WTC11 (cell line): ENCODE measurements around the gene DNPH1. TPM values are rescaled to one million over a fixed set of nuclear protein-coding genes. Genes with fewer than 3 reads are reported as not detected.

Experiments
- ATAC-seq: fragments of 200-7000 bp; cut with Tn5 transposase; 2 replicates; pipeline ENCODE4 v1.10.0; 2021; ENCODE audit warnings: mild to moderate bottlenecking, moderate library complexity
- CTCF ChIA-PET: fragments of 300-600 bp; sonication (Branson Sonifier 250); formaldehyde crosslinking; loops from one replicate; lab custom pipeline; 2021; ENCODE audit warnings: antibody characterized with exemption; lab: Charles Lee
- POLR2A ChIA-PET: fragments of 350-600 bp; sonication (Branson Sonifier 250); formaldehyde crosslinking; loops from one replicate; lab custom pipeline; 2021; ENCODE audit warnings: antibody characterized with exemption; lab: Charles Lee
- DNase-seq: peaks from one replicate; pipeline ENCODE4 v3.0.0; 2021; ENCODE audit warnings: low spot score
- H3K27ac Mint-ChIP-seq: 2 replicates; pipeline ENCODE4 v1.8.0; 2021; ENCODE audit warnings: mixed read lengths
- H3K27me3 Mint-ChIP-seq: 2 replicates; pipeline ENCODE4 v1.8.0; 2021; ENCODE audit warnings: low read depth, mild to moderate bottlenecking, moderate library complexity, mixed read lengths
- H3K36me3 Mint-ChIP-seq: 2 replicates; pipeline ENCODE4 v1.8.0; 2021; ENCODE audit warnings: mixed read lengths
- H3K4me1 Mint-ChIP-seq: 2 replicates; pipeline ENCODE4 v1.8.0; 2022; ENCODE audit warnings: mixed read lengths
- H3K4me3 Mint-ChIP-seq: 2 replicates; pipeline ENCODE4 v1.8.0; 2021; ENCODE audit warnings: mild to moderate bottlenecking, moderate library complexity, mixed read lengths
- H3K9me3 Mint-ChIP-seq: 2 replicates; pipeline ENCODE4 v1.8.0; 2021; ENCODE audit warnings: mixed read lengths
- ATF1 ChIP-seq: sonication (generic); formaldehyde crosslinking; IDR thresholded peaks from 2 replicates; pipeline ENCODE4 v1.8.1; 2023; ENCODE audit warnings: mild to moderate bottlenecking, moderate library complexity, missing genetic modification reagents
- CBFB ChIP-seq: sonication (generic); formaldehyde crosslinking; IDR thresholded peaks from 2 replicates; pipeline ENCODE4 v1.8.1; 2022; ENCODE audit warnings: mild to moderate bottlenecking, low read depth, missing genetic modification reagents
- CREM ChIP-seq: sonication (generic); formaldehyde crosslinking; IDR thresholded peaks from 2 replicates; pipeline ENCODE4 v1.8.1; 2022; ENCODE audit warnings: mild to moderate bottlenecking, missing genetic modification reagents, moderate library complexity
- FOXP1 ChIP-seq: sonication (generic); formaldehyde crosslinking; IDR thresholded peaks from 2 replicates; pipeline ENCODE4 v1.8.0; 2022; ENCODE audit warnings: missing genetic modification reagents, mild to moderate bottlenecking, moderate library complexity, borderline replicate concordance
- GABPB1 ChIP-seq: sonication (generic); formaldehyde crosslinking; IDR thresholded peaks from 2 replicates; pipeline ENCODE4 v1.8.1; 2023; ENCODE audit warnings: mild to moderate bottlenecking, missing genetic modification reagents
- GRHL2 ChIP-seq: fragments of 250-450 bp; sonication (Bioruptor Pico); IDR thresholded peaks from 2 replicates; pipeline ENCODE4 v1.8.0; 2022; ENCODE audit warnings: mild to moderate bottlenecking, moderate library complexity; ENCODE audit not compliant: insufficient replicate concordance, severe bottlenecking
- MXD4 ChIP-seq: fragments of 250-450 bp; sonication (Bioruptor Pico); IDR thresholded peaks from 2 replicates; pipeline ENCODE4 v1.8.0; 2021; ENCODE audit warnings: mild to moderate bottlenecking, moderate library complexity, borderline replicate concordance
- NFATC4 ChIP-seq: fragments of 250-450 bp; sonication (Bioruptor Pico); IDR thresholded peaks from 2 replicates; pipeline ENCODE4 v1.9.0; 2021; ENCODE audit warnings: mild to moderate bottlenecking
- NFE2L1 ChIP-seq: sonication (generic); formaldehyde crosslinking; IDR thresholded peaks from 2 replicates; pipeline ENCODE4 v1.8.1; 2023; ENCODE audit warnings: missing genetic modification reagents
- NFYB ChIP-seq: sonication (generic); formaldehyde crosslinking; conservative IDR thresholded peaks from 2 replicates; pipeline ENCODE4 v1.8.0; 2022; ENCODE audit warnings: low read depth, missing genetic modification reagents
- PRDM15 ChIP-seq: sonication (generic); formaldehyde crosslinking; IDR thresholded peaks from 2 replicates; pipeline ENCODE4 v1.8.0; 2022; ENCODE audit warnings: missing genetic modification reagents
- RORB ChIP-seq: fragments of 250-450 bp; sonication (Bioruptor Pico); IDR thresholded peaks from 2 replicates; pipeline ENCODE4 v1.9.0; 2021; ENCODE audit warnings: mild to moderate bottlenecking
- SMAD3 ChIP-seq: sonication (generic); formaldehyde crosslinking; IDR thresholded peaks from 2 replicates; pipeline ENCODE4 v1.8.0; 2022; ENCODE audit warnings: missing genetic modification reagents, mild to moderate bottlenecking, borderline replicate concordance
- SMAD4 ChIP-seq: sonication (generic); formaldehyde crosslinking; IDR thresholded peaks from 2 replicates; pipeline ENCODE4 v1.8.0; 2022; ENCODE audit warnings: mild to moderate bottlenecking, missing genetic modification reagents
- SOX15 ChIP-seq: fragments of 250-450 bp; sonication (Bioruptor Pico); IDR thresholded peaks from 2 replicates; pipeline ENCODE4 v1.9.0; 2021; ENCODE audit warnings: mild to moderate bottlenecking
- SP1 ChIP-seq: sonication (generic); formaldehyde crosslinking; conservative IDR thresholded peaks from 2 replicates; pipeline ENCODE4 v1.8.1; 2022; ENCODE audit warnings: missing genetic modification reagents
- USF2 ChIP-seq: sonication (generic); formaldehyde crosslinking; IDR thresholded peaks from 2 replicates; pipeline ENCODE4 v1.8.1; 2023; ENCODE audit warnings: mild to moderate bottlenecking, missing genetic modification reagents, moderate library complexity
- ZNF317 ChIP-seq: sonication (generic); formaldehyde crosslinking; IDR thresholded peaks from 2 replicates; pipeline ENCODE4 v1.8.1; 2023; ENCODE audit warnings: low read depth, mild to moderate bottlenecking, moderate library complexity, missing genetic modification reagents, borderline replicate concordance
- ZNF416 ChIP-seq: fragments of 250-450 bp; sonication (Bioruptor Pico); IDR thresholded peaks from 2 replicates; pipeline ENCODE4 v1.9.0; 2021; ENCODE audit warnings: mild to moderate bottlenecking, inconsistent platforms
- total RNA-seq: library from RNA; stranded (reverse); gene quantifications from 3 replicates; pipeline ENCODE4 v1.2.3, GENCODE V29; 2021
- TF ChIP-seq, protein P1 (sequence below): sonication (generic); formaldehyde crosslinking; IDR thresholded peaks from 2 replicates; pipeline ENCODE4 v1.8.1; 2022; ENCODE audit warnings: low read depth, mild to moderate bottlenecking, moderate library complexity, missing genetic modification reagents, borderline replicate concordance
- TF ChIP-seq, protein P2 (sequence below): sonication (generic); formaldehyde crosslinking; IDR thresholded peaks from 2 replicates; pipeline ENCODE4 v1.8.0; 2022; ENCODE audit warnings: mild to moderate bottlenecking, missing genetic modification reagents
- TF ChIP-seq, protein P3 (sequence below): sonication (generic); formaldehyde crosslinking; IDR thresholded peaks from 2 replicates; pipeline ENCODE4 v1.8.0; 2022; ENCODE audit warnings: mild to moderate bottlenecking, missing genetic modification reagents

Gene DNPH1
- total RNA-seq, 1 experiment from 2014 or later = 48.4 TPM

DNA sequence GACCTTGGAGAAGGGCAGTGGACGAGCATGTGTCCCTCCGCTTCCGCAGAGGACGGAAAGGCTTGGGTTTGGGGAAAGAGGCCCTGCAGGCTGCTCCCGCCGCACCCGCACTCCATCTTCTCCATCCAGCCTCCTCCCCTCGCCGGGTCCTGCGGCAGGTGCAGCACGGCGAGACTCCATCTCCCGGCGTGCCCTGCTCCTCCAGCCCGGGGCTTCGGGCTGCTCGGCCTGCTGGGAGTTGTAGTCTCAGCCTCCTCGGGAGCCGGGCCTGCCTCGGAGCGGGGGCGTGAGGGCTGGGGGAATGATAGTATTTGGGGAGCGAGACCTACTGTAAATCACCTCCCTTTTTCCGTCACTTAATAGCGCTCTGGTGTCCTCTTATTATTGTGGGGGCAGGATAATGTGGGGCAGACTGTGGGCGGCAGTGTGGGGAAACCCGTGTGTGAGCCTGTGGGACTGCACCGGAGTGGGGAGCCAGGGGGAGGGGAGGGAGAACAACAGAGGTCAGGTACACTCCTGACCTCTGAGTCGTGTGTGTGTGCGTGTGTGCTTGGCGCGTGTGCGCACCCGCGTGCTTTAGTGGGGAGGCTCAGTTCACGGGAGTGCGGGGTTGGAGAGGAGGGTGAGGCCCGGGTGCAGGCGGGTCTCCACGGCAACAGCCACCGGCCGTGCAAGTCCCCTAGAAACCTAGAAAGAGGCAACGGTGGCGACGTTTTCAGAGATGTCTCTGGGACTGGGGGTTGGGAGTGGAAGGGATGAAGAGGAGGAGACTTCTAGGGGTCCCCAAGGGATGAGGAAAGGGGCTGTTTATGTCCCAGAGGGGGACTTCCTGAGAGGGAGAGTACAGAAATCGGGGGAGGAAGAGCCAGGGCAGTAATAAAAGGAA, 18.1 kb upstream of the DNPH1 start:
- H3K27ac Mint-ChIP-seq = peak overlapping the region; percentile 97; the same call in 1 of the 2 replicates
- ChIA-PET POLR2A (interaction anchor here (0.5 to 1.5 kb wide), 9 partner anchors 10 to 357 kb away, joined by 3 to 9 read pairs (median 4); partner anchors contain the start of genes CNPY3, DNPH1 and SRF), CTCF (interaction anchor here (0.7 to 3.3 kb wide), 15 partner anchors 16 to 318 kb away, joined by 3 to 47 read pairs (median 4); partner anchors contain the start of genes CNPY3, CRIP3 and DNPH1)

GRCh38 chr6:43246301-43247113, 17.2 kb upstream of the DNPH1 start:
- POLR2A ChIA-PET = interaction anchor here (0.5 to 1.5 kb wide), 11 partner anchors 10 to 356 kb away, joined by 3 to 9 read pairs (median 4); partner anchors contain the start of genes CNPY3, DNPH1 and SRF
- peaks cover 23% of the 10 kb centered on the region for H3K27me3 Mint-ChIP-seq
- TF ChIP-seq, protein P1, sequence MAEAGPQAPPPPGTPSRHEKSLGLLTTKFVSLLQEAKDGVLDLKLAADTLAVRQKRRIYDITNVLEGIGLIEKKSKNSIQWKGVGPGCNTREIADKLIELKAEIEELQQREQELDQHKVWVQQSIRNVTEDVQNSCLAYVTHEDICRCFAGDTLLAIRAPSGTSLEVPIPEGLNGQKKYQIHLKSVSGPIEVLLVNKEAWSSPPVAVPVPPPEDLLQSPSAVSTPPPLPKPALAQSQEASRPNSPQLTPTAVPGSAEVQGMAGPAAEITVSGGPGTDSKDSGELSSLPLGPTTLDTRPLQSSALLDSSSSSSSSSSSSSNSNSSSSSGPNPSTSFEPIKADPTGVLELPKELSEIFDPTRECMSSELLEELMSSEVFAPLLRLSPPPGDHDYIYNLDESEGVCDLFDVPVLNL (CRISPR knock-in tag) = no peak
- no peak for TF ChIP-seq SMAD4
- TF ChIP-seq CBFB = peak; percentile 39; the same call in 1 of the 2 replicates
- no peak for TF ChIP-seq SOX15 (CRISPR knock-in tag)
- TF ChIP-seq NFATC4 (CRISPR knock-in tag) = no peak
- TF ChIP-seq, protein P2, sequence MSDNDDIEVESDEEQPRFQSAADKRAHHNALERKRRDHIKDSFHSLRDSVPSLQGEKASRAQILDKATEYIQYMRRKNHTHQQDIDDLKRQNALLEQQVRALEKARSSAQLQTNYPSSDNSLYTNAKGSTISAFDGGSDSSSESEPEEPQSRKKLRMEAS (CRISPR knock-in tag) = peak; percentile 77
- TF ChIP-seq ATF1 = no peak
- no peak for TF ChIP-seq RORB
- no peak for TF ChIP-seq NFYB
- TF ChIP-seq GRHL2 (CRISPR knock-in tag) = no peak

More for the DNA sequence above, 18.1 kb upstream of the DNPH1 start:
- peaks cover 27% of the 10 kb centered on the region for H3K4me1 Mint-ChIP-seq
- ATAC-seq (peak; percentile 87), DNase-seq (peak; percentile 93)
- no peaks in the 10 kb centered on the region for H3K9me3 Mint-ChIP-seq
- peaks cover 23% of the 10 kb centered on the region for H3K27me3 Mint-ChIP-seq
- no peak for TF ChIP-seq CREM
- no peak for TF ChIP-seq MXD4 (CRISPR knock-in tag)
- TF ChIP-seq NFYB = no peak
- TF ChIP-seq PRDM15 (CRISPR knock-in tag) = peak; percentile 92
- peak; percentile 75 for TF ChIP-seq GABPB1 (CRISPR knock-in tag)
- peak; percentile 33; the same call in 1 of the 2 replicates for TF ChIP-seq USF2 (CRISPR knock-in tag)
- TF ChIP-seq NFE2L1 = 0 out of 2 replicates have a peak, but pooled peaks have one; percentile 45
- TF ChIP-seq ZNF416 (CRISPR knock-in tag) = no peak
- TF ChIP-seq ZNF317 (CRISPR knock-in tag) = no peak
- peak; percentile 27; the same call in 1 of the 2 replicates for TF ChIP-seq FOXP1 (CRISPR knock-in tag)
- peak; percentile 7; the same call in 1 of the 2 replicates for TF ChIP-seq SP1
- 0 out of 2 replicates have a peak, but pooled peaks have one; percentile 53 for TF ChIP-seq SMAD3 (CRISPR knock-in tag)
- TF ChIP-seq, protein P3, sequence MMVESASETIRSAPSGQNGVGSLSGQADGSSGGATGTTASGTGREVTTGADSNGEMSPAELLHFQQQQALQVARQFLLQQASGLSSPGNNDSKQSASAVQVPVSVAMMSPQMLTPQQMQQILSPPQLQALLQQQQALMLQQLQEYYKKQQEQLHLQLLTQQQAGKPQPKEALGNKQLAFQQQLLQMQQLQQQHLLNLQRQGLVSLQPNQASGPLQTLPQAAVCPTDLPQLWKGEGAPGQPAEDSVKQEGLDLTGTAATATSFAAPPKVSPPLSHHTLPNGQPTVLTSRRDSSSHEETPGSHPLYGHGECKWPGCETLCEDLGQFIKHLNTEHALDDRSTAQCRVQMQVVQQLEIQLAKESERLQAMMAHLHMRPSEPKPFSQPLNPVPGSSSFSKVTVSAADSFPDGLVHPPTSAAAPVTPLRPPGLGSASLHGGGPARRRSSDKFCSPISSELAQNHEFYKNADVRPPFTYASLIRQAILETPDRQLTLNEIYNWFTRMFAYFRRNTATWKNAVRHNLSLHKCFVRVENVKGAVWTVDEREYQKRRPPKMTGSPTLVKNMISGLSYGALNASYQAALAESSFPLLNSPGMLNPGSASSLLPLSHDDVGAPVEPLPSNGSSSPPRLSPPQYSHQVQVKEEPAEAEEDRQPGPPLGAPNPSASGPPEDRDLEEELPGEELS = 0 out of 2 replicates have a peak, but pooled peaks have one; percentile 18
- H3K36me3 Mint-ChIP-seq = no peaks in the 10 kb centered on the region
- peak overlapping the region; percentile 92 for H3K4me3 Mint-ChIP-seq

More at GRCh38 chr6:43246301-43247113, 17.2 kb upstream of the DNPH1 start:
- peak; percentile 90 for DNase-seq
- no peaks in the 10 kb centered on the region for H3K36me3 Mint-ChIP-seq
- peaks cover 23% of the 10 kb centered on the region for H3K4me1 Mint-ChIP-seq
- peak overlapping the region; percentile 92 for H3K4me3 Mint-ChIP-seq
- ATAC-seq = peak; percentile 80
- H3K9me3 Mint-ChIP-seq = no peaks in the 10 kb centered on the region
- CTCF ChIA-PET = interaction anchor here (0.7 to 3.3 kb wide), 14 partner anchors 17 to 317 kb away, joined by 3 to 47 read pairs (median 4); partner anchors contain the start of genes CNPY3, CRIP3 and DNPH1
- peak overlapping the region; percentile 97 for H3K27ac Mint-ChIP-seq
